GM19468 (cell line): ENCODE measurements around the gene DGCR6L.
"Not testable (repeated sequence)": the region's sequence is repeated elsewhere in the genome, so short reads cannot be mapped to it uniquely, and the experiment has no call there.

Source experiments
- ATAC-seq: cut with Tn5 transposase; IDR thresholded peaks from one replicate; pipeline ENCODE4 v1.9.1; 2021; ENCODE audit warnings: mild to moderate bottlenecking, moderate library complexity, moderate number of reproducible peaks; ENCODE audit not compliant: unreplicated experiment; ENCODE audit errors: extremely low read depth

Gene DGCR6L

DNA sequence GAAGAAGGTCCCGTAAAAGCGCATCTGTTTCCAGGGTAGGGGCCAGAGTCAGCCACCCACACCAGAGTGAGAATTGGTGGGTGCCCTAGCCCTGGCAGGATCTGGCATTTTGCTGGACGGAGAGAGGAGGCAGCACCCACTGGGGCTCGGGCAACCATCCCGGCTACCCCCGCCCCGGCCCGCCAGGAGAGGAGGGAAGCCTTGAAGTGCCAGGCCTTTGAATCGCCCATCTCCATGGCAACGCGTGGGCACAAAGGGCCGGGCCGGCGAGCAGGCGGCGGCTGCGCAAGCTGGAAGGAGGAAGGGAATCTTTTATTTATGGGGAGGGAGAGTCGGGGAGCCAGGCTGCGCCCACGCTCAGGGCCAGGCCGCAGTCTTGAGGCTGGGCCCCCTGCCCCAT lies 39.7 kb downstream of the DGCR6L start:
- ATAC-seq, result not testable (repeated sequence)

DNA sequence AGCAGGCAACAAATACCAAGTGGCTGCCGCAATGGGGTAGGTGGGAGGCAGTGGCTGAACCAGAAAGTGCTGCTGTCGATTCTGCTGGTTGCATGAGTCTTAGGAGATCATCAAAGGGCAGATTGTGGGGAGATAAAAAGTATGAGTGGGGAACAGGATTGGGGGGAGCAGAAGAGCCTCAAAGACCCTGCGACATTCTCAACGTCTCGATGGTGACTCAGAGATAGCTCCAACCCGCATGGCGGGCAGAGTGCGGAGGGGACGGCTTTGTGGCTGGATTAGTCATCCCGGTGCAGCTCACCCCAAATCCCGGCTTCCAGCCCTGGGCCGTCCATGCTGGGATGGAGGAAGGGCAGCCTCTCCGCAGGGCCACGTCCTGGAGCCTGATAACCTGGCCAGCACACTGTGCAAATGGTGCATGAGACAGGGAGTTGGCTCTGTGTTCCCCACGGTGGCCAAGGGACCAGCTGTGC lies 40.2 kb downstream of the DGCR6L start:
- ATAC-seq, result no peak

DNA sequence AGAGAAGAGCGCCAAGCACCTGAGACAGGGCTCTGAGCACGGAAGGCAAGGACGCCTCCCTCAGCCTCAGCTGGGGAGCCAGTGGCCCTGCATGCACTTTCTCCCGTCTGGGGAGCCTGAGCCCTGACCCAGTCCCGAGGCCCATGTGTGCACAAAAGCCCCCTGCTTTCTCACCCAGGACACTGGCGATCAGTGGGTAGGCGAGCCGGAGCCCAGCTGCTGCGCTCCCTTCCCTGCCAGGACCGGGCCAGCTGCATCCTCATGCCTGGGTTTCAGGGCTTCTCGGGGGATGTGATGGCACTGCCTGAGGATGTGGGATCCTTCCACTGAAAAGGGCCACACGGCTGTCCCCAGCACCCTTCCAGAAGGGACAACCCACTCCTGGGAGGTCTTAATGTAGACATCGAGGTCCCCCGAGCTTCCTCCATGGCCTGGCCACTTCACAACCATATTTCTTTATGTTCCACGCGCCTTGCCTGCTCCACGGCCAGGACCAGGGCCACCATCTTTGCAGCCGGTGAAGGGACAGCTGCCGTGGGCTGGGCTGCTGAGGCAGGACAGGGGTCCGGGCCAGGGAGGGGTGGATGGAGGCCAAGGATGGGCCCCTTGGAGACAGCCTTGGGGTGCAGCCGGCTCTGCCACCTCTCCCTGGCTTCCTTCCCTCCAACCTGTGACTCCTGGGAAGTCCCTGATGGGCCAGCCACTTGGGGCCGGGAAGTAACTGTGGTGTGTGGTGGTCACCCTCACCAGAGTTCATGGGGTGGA lies 41.0 kb downstream of the DGCR6L start:
- ATAC-seq, result not testable (repeated sequence)

DNA sequence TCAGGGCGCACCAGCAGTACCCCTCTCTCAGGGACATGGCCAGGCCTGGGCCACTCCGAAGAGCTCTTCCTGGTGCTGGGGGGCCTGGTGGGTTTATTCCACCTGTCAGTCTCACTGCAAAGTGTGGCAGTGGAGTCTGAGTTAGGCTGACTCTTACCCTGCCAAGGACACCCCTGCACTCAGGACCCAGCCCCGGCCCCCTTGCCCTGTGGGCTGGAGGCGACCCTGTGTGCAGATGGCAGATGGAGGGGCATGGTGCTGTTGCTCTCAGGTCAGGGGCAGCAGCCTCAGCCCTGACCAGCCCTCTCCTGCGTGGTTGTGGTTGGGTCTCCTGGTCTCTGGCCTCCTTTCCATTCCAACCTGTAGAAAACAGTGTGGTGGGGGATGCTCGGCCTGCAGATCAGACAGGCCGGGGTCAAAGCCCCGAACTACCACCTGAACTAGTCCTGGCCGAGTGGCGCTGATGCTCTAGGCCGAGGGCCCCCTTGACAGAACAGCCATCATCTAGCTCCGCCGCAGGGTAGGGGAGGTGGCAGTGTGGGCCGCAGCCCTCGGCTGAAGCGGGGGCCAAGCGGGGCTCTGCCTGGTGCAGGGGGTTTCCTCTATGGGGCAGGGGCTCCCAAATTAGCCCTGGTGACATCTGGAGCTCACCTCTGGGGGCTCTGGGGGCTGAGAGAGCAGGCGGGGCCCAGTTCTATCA lies 41.8 kb downstream of the DGCR6L start:
- ATAC-seq, result not testable (repeated sequence)

DNA sequence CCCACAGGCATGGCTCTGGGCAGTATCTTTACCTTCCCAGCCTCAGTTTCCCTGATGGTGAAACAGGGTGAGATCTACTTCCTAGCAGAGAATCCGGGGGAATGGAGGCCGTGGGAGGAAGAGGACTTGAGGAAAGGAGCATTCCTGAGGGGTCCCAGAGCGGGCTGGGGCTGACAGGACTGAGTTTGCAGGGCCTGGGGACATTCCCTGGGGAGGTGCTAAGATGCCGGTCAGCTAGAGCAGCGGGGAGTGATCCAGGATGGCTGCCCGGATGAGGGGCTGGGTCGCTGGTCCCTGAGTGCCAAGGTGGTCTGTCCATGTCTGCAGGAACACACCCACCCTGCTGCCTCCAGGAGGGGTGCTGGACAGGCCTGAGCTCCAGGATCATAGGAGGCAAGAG lies 43.4 kb downstream of the DGCR6L start:
- ATAC-seq, result no peak

DNA sequence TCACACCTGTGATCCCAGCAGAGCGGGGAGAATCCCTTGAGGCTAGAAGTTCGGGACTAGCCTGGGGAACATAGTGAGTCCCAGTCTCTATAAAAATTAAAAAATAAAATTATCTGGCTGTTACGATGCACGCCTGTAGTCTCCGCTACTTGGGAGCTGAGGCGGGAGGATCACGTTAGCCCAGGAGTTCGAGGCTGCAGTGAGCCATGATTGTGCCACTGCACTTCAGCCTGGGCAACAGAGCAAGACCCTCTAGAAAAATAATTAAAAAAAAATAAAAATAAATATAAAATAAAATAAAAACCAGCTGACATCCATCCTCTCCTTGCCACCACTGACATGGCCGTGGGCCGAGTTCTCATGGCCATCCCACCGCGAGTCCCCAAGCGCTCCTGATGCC lies 44.0 kb downstream of the DGCR6L start:
- no peak for ATAC-seq

DNA sequence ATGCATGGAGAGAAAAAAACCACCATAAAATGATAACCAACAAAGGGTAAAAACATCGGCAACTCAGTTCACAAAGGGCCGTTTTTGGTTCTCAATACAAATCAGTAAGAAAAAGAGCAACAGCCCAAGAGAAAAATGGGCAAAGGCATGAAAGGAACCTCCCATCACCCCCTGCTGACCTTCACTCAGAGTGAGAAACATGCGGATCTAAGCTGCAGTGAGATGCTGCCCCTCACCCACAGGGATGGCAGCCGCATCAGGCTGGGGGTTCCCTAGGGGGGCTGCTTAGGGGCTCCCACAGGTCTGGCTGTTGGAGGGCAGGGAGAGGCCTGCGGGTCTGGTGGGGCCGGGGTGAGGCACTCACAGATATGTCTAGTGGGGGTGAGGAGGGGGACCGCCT lies 44.5 kb downstream of the DGCR6L start:
- ATAC-seq, result not testable (repeated sequence)

DNA sequence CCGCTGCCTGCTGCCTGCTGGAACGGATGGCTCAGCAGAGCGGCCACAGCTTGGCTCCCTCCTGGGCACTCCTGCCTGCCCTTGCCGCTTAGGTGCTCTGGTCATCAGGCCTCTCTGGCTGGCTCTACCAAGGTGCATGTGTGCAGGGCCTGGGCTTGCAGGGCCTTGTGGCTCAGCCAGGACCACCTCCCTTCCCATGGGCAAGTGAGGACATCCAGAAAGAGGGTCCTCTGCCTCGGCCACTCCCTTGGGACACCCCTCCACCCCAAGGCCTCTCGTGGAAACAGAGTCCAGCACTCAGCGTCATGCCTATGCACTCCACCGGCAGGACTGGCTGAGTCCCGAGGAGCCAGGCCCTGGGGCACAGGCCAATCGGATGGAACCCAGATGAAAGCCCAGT lies 45.5 kb downstream of the DGCR6L start:
- ATAC-seq, result not testable (repeated sequence)

DNA sequence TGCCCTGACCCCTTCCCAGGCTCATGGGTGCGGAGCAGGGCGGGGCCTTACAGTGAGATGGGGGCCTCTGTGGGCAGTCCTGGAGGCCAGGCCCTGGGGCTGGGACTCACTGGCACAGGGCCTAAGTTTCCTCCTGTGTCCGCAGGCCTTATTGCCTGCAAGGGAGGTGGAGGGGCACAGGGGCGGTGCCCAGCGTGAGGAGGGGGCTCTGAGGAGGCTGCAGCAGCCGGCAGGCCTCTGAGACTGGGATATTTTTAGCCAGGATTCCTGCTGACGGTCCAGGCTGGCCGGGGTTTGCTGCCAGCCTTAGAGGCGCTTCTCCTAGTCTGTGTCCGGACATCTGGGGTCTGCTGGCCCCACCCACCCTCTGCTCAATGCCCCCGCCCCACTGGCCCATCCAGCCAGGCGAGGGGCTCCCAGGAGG lies 46.1 kb downstream of the DGCR6L start:
- no peak for ATAC-seq

DNA sequence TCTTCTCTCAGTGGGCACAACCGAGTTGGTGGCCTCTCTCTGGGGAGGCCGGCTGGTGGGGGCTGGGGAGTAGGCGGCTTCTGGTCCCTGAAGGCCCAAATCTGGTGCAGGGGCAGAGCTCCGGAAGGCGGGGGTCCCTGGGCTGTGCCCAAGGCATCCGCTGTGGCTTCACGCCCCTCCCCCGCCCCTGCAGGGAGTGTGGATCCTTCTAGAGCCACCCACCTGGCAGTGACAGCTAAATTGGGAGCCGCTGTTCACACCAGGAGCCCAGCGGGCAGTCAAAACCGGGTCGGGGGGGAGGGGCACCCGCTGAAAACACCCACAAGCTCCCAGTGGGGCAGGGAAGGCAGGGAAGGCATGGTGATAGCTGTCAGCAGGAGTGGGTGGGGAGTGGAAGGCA lies 47.2 kb downstream of the DGCR6L start:
- no peak for ATAC-seq

DNA sequence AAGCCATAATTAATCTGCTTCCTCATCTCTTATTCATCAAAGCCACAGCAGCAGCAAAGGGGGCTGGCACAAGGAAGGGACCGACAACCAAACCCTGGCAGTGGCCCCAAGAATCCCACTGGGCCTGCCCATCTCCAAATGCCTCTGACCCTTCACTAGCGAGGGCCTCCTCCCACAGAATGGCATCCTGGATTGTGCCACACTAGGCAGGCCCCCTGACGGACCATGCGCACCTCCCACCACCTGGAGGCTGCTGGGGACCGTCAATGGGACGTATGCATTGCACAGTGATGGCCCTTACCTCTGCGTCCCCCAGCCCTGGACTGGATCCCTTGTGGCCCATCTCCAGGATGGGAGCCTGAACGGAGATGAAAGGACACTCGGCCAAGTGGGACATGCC lies 47.7 kb downstream of the DGCR6L start:
- no peak for ATAC-seq

DNA sequence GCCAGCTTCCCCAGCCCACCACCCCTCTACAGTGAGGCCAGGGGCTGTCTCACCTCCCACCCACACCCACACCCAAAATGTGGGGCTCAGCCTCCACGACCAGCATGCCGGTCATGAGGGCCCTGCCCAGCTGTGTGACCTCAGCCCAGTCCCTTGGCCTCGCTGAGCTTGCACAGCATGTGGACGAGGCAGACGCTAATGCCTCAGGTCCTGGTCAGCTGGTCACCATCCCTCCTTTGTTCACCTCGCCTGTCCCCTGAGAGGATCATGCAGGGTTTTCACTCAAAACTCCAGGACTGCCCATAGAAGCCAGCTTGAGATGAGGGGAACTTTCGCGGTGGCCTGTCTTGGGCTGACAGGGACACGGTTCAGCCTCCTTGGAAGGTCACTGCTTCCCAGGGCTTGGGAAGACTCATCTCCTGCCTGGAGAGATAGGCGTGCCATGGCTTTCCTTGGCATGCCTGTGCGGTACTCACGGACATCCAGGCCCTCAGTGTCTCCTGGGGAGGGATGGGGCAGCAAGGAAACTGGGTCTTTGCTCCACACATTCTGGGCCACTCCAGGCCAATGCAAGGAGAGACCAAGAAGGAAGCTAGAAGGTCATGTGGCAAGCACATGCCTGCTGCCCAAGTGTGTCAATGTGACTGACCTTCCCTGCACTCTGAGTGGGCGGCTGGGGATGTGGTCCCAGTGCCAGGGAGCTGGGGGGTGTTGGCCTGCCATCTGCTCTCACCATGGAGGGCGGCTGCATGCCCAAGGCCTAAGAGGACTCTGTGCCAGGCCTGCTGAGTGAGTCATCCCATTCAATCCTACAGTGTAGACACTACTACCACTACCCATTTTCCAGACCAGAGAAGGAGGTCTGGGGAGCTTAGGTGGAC lies 48.5 kb downstream of the DGCR6L start:
- no peak for ATAC-seq

DNA sequence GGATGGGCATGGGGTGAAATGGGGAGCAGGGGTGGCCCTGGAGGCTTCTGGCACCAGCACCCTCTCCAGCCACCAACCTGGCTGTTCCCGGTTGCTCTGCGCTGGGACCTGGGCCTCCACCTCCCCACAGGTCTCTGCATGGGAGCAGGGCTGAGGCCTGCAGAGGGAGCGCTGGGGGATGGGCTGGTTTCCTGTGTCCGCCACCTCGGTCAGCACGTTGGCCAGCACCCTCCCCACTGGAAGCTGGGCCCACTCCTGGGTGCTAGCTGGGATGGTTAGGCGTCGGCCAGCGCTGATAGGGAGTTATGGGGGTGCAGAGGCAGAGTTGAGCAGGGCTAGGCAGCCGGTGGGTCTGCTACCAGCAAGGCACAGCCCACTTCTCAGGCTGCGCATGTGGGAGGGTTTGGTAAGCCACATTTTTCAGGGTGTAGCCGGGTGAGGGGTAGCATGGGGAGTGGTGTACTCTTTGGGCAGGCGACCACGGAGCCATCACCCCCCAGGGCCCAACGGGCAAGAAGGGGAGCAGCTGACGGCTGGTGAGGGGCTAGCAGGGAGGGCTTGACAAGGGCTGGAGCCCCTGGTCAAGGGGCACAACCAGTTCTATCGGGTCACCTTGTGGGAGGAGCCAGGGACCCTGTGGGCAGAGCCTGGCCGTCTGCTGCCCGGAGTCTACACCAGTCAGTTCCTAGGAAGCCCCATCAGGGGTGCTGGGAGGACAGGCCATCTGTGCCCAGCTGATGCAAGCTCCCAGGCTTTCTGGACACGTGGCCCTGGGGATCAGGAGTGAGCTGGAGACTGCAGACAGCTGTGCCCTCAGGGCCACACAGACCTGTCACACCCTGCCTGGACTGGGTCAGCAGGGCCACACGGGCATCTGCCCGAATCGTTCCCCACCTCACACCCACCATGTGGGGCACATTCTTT lies 49.4 kb downstream of the DGCR6L start:
- ATAC-seq, result not testable (repeated sequence)

DNA sequence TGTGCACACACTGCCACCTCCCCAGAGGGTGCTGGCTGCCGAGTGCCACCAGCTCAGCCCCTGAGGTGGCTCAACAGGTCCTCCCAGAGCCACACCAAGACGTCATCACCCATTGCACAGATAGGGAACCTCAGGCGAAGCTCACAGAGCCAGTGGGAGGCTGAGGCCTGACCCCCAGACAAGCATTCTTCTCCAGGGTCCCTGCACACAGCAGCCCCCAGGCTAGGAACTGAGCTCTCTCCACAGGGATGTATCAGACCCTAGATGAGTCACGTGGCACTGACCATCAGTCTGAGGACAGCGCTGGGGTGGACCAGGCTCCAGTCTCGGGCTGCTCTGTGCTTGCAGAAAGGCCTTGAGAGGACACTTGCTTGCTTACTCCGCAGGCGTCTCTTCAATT lies 50.2 kb downstream of the DGCR6L start:
- not testable (repeated sequence) for ATAC-seq

DNA sequence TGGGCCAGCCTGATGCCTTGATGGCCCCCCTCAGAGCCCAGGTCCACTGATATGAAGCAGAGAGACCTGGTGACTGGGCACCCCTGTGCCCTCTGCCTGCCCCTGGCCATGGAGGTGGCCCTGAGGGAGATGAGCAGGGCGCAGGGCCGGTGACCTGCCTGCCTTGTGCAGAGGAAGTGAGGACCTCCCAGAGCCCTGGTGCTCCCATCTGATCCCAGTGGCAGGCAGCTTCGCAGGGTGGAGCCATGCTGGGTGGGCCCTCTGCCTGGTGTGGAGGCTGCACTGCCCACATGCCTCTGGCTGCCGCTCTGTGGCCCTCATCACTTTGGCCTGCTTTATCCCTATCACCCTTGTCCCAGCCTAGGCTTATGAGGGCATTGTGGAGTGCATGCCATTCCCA lies 50.7 kb downstream of the DGCR6L start:
- ATAC-seq, result not testable (repeated sequence)

DNA sequence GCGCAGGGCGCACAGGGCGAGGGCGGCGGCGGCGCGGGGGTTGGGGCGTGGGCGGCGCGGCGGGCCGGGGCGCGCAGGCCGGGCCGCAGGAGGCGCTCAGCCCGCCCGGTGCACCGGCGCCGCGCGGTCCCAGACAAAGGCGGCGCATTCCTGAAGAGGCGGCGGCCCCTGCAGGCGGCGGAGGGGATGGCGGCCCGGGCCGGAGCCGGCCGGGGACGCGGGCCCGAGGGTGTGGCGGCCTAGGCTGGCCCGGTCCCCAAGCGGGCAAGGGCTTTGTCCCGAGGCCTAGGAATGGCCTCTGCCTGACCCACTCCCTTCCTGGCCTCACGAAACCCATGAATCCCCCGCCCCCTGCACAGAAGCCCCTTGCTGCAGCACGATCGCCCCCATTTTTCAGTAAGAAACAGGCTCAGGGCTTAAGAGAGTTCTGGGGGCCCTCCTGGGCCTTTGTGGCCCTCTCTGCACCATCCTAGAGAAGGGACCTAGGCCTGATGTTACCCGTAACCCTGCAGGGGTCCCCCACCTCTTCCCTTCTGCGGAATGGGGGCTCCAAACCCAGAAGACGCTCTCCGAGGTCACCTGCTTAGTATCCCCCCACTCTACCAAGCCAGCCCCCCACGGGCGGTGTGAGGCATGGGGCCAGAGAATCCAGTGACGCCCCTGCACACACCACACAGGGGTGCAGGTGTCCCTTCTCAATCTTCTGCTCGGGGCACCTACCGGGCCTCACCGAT lies 51.4 kb downstream of the DGCR6L start, which contains the start of gene RTN4R:
Gene RTN4R (minus strand): TSS at position 40 of the 734 bp plus-strand sequence. CDS start 226 bp downstream, outside the sequence.
- no peak for ATAC-seq

DNA sequence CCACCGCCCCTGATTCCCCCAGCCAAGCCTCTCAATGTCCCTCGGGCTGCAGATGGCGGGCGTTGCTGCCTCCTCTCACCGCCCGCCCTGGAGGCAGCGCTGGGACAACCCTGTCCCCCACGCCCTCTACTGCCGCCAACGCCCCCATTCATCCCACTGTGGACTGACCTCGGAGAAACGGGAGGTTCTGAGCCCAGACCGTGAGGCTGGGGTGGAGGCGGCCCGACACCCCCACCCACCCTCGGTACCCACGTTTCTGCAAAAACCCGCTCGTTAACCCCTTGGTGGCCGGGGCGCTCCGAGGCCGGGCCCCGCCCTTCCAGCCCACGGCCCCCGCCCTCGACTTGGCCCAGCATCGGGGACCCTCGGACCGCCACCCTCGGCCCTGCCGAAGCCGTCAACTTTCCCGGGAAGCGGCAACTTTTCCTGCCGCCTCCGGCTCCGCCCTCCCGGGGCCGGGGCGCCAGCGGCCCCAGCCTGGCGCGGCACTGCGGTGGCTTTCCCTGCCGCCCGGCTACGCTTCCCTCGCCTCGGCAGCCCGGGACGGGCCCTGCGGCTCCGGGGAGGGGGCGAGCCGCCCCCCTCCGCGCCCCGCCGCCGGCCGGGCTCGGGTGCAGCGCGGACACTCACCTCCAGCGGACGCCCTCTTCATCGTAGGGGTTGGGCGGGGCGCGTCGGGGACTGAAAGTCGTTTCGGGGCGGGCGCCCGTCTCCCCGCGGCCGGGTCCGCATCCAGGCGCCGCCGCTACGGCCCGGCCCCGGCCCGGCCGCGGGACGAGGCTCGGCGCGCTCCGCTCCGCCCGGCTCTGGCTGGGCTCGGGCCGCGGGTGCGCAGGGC lies 52.2 kb downstream of the DGCR6L start:
- no peak for ATAC-seq
